ENCODE data around the gene ENTPD8.
"Not testable (repeated sequence)": the region's sequence is repeated elsewhere in the genome, so short reads cannot be mapped to it uniquely, and the experiment has no call there.

Gene ENTPD8

DNA sequence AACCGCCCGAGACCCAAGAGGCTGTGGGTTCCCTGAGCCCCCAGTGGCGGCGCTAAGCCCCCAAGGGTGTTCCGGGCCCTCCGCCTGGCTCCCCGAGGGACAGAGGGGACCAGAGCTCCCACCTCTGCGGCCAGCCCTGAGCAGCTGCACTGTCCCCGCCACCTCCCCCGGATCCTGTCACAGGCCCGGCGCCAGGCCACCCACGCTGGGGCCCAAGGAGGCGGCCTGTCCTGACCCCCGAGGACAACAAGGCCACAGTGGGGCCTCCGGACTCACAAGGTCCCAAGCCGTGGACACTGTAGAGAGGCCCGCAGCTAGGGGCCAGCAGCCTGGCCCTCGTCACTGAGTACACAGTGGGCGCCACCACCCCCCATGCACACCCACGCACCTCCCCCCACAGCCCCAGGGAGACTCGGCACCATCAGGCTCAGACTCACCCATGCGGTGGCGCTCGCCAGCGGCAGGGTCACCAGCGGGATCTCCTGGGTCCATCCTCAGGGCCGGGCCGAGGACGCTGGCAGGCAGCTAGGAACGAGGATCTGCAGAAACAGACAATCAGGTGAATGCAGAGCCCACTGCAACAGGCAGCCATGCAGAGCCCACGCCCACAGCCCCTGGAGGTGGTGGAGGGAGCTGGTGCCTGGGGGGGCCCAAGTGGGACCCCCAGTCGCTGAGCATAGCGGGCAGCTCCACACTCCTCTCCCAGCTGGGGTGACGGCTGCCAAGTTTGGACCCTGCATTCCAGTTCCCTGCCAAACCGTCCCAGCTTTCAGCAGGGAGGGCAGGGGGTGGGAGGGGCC lies 46.1 kb downstream of the ENTPD8 start:
- DNase-seq (ENCODE audit: low read depth, low spot score), result no peak

DNA sequence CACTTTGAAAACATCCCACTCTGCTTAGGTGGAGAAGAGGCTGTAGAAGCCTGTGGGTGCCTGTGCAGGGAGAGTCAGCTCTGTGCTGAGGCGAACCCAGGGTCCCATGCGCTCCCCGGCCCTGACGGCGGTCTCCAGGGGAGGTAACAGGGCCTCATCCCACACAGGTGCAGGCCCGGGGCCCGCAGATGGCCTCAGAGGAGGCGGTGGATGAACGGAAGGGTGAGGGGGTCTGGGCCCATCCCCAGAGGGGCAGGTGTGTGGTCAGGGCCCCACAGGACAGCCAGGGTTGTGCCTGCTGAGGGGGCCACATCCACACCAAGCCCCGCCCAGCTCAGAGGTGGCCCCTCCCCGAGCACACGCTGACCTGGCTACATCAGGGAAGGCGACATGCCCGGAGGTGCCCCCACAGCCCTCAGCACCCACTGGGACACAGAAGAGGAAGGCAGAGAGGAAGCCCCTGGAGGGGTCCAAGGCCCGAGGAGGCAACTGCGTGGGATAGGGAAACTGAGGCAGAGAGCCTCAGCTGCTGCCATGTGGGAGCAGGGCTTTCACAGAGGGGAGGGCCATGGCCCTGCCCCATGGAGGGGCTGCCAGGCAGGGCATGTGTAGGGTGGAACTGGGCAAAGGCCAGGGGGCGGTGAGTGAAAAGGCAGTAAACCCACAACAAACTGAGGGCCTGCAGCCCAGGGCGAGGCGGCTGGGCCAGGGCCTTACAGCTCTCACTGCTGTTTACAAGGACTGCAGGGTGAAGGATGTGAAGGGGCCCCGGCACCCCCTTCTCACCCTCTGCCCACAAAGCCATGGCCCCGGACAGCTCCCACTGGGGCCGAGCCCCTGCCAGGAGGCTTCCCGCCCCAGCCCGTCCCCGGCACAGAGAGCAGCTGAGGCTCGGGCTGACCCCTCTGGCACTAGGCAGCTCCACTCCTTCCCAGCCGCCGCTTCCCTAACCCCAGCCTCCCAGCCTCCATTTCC lies 47.7 kb downstream of the ENTPD8 start:
- DNase-seq (ENCODE audit: low read depth, low spot score), result no peak

DNA sequence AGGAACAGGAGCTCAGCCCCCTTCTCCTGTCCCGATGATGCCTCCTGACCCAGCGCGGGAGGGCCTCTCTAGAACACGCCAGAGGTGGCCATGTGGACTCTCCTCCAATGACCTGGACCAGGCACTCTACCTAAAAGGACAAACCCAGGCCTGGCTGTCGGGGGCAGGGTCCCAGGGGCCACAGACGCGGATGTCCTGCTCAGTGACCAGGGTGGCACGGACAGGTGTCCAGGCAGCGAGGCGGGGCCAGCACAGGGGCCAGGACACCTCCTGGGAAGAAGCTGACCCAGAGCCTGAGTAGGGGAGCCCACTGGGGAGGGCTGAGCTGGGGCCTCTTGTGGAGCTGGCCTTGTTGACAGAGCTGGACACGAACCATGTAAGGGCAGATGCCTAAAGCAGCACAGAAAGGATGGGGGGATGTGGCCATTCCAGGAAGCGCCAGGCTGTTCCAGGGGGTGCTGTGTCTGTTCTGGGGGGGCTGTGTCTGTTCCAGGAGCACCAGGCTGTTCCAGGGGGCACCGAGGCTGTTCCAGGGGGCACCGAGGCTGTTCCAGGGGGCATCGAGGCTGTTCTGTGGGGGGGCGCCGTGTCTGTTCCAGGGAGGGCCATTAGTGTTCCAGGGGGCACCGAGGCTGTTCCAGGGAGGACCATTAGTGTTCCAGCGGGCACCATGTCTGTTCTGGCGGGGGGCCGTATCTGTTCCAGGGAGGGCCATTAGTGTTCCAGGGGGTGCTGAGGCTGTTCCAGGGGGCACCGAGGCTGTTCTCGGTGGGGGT lies 48.7 kb downstream of the ENTPD8 start:
- DNase-seq (ENCODE audit: low read depth, low spot score), result no peak

DNA sequence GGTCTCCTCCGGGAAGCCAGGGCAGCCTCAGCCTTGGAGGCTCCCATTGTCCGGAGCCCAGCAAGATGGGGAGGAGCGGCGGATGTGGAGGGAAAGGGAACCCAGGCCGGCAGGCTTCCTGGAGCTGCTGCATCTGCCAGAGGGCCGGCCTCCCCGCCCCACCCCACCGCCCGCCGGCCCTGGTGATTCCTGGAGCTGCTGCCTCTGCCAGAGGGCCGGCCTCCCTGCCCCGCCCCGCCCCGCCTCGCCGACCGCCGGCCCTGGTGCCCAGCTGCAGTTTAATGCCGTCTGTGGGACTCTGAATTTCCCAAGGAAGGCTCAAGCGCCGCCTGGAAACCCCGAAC lies 49.8 kb downstream of the ENTPD8 start:
- no peak for DNase-seq (ENCODE audit: low read depth, low spot score)

DNA sequence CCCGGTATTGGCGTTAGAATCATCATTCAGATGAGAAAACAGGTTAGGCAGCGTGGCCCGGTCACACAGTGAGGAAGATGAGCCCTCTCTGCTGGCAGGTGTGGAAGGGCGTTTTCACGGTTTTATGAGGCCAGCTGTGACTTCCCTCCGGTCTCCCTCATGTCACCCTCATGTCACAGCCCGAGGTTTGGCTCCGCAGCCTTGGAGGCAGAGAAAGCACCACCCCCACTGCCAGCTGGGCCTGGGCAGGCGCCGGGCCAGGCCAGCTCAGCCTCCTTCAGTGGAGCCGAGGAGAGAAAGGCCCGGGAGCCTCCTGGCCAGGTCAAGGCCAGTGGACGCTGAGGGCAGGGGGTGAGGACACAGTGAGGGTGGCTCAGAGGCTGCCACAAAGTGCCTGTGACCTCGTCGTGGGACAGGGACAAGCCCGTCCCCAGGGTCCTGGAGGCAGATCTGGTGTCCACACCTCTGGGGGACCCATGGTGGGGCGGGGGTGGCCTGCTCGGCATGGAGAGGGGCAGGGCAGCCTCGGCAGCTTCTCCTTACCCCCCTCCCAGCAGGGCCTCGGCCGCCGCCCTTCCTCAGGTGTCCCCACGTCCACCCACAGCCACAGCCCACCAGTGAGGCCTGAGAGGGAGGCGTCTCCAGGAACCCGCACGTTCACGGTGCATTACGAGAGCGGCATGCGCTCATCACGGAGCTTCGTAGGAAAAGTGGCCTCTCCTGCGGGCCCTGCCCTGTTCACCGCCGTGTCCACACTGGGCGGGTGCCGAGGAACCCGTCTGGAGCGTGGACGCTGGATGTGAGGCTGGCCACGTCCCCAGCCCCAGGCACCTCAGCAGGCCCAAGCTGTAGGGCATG lies 50.4 kb downstream of the ENTPD8 start:
- no peak for DNase-seq (ENCODE audit: low read depth, low spot score)

DNA sequence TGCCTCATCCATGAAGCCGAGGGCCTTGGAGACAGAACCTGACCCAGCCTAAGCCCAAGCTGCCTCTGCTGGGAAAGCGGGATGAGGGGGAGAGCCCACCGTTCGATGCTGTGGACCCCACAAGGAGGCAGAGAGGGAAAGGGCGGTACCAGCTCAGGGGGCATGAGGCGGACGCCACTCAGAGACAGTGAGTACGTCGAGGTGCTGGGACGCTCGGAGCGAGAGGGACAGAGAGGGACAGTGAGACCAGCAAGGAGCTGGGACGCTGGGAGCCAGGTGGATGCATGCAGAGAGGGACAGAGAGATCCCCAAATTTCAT lies 51.8 kb downstream of the ENTPD8 start:
- no peak for DNase-seq (ENCODE audit: low read depth, low spot score)

DNA sequence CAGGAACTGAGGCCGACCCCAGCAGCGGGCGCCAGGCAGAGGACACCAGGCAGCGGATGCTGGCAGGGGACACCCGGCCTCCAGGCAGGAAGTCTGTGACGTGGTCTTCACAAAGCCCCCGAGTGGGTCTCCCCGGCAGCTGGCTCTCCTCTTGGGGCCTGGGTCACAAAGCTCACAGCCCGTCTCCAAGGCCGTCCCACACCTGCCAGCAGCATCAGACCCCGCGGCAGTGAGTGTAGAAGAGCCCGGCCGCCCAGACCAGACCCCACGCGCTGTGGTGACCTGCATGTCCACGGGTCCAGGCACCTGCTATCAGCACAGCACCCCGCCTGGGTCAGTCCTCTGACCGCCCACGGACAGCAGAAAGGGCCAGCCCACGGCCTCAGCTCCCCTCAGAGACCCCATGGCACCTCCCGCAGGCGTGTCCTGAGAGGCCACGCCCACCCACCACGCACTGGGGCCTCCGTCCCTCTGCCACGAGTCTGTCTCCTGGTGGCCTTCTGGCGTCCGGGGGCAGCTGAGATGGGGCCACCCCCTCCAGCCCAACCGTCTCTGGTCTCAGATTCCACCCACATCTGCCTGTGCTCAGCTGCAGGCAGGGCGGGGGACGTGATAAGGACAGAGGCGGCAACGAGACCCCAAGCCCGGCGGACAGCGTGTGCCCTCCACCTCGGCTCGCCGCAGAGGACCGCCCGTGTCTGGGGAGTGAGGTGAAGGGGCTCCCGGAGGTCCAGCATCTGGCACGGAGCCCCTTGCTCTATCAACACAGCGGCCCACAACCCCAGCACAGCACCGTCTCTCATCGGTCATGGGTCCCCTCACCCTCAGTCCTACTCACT lies 52.3 kb downstream of the ENTPD8 start:
- DNase-seq (ENCODE audit: low read depth, low spot score), result no peak

DNA sequence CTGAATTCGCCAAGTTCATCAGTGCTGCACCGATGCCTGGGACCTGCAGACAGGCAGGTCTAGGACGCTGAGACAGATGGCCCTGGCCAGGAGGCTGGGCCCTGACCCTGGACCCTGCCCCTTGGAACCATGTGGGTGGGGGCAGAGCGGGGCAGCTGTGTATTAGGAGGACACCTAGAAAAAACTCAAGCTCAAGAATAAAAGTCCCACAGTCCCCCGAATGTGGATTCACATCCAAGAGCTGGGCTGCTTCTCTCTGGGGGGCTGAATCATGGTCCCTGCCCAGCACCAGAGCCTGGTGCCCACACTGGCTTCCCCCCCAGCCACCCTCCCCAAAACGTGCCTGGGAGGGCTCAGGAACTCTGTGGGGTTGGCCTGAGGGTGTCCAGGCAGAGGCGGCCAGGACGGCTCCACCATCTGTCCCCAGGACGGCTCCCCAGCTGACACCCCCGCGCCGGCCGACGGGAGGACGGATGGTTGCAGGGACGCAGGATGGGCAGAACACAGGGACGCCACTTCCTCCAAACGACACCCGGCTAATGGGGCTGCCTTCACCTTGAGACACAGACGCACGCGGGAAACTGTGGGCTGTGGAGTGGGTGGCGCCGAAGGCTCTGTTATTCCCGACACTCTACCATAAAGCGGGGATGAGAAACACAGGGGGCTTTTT lies 53.1 kb downstream of the ENTPD8 start:
- no peak for DNase-seq (ENCODE audit: low read depth, low spot score)

DNA sequence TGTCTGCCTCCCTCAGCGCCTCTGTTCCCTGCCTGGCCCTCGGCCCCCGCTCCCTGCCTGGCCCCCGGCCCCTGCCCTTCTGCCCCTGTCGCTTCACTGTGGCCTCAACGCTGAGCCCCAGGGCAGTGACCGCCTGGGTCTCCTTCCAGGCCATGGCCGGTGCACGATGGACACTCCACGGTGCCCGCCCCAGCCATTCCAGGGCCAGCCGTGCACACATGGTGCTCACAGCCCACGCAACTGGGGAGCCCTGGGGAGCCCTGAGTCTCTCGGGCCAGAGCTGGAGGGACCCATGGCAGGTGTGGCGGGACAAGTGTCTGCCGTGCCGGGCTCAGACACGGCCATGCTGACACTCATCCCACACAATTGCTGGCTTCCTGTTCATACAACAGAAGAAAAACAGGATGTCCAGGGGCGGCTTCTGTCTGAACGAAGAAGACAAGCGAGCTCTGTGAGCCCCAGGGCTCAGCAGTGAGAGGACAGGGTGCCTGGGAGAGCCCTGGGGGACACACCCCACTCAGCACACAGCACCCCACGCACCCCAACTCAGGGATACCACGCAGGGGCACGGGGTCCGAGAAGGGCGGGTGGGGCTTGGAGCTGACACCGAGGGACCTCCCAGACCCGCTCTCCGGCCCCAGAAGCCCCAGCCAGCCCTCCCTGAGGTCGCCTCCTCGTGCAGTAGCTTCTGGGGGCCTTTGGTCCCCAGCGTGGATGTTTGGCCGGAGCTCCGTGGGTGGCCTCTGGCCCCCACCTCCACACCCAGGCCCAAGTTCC lies 53.9 kb downstream of the ENTPD8 start:
- DNase-seq (ENCODE audit: low read depth, low spot score), result no peak

DNA sequence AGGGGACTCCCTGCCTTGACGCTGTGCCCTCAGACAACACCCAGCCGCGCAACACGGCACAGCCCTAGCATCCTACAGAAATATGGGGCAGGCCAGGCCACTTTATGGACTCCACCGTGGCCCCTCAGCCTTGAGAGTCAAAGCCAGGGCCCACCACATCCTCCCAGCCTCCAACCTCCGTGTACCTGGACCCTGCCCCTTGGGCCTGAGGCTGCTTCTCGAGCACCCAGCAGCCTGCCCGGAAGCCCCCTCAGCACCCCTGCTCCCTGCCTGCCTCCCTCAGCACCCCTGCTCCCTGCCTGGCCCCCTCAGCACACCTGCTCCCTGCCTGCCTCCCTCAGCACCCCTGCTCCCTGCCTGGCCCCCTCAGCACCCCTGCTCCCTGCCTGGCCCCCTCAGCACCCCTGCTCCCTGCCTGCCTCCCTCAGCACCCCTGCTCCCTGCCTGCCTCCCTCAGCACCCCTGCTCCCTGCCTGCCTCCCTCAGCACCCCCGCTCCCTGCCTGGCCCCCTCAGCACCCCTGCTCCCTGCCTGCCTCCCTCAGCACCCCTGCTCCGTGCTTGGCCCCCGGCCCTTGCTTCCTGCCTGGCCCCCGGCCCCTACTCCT lies 54.5 kb downstream of the ENTPD8 start:
- DNase-seq (ENCODE audit: low read depth, low spot score), result not testable (repeated sequence)

DNA sequence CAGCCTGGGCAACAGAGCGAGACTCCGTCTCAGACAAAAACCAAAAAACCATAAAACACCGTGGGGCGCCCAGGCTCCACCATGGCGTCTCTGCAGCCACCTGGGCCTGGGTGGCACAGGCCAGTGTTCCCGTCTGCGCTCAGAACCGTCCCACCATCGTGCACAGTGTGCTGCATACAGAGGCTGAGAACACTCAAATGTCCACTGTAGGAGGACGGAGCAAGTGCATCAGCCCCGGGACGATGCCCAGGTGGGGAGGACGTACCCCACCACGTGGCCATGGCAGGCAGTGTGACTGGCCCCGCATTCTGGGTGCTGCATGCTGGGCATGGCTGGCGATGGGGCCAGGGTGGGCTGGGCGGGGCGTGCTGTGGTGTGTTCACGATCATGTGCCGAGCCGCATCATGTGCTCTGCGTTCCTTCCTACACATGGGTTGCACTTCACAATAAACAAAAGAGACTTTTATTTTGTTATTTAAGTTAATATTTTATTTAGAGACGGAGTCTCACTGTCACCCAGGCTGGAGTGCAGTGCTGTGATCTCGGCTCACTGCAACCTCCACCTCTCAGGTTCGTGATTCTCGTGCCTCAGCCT lies 56.0 kb downstream of the ENTPD8 start:
- DNase-seq (ENCODE audit: low read depth, low spot score), result no peak

Measured in brain pericyte (primary cell).